NCI-H1417 (cell line): Measurements from ENCODE around the gene TMOD3.
"Not testable (repeated sequence)": the region's sequence is repeated elsewhere in the genome, so short reads cannot be mapped to it uniquely, and the experiment has no call there.

Experiments
- DNase-seq, 3 experiments: peaks; one replicate each; lab custom pipeline; 2025; lab: John Stamatoyannopoulos, UW

Gene TMOD3

GRCh38 chr15:51829376-51830275 lies at the start of gene TMOD3:
Gene TMOD3 (plus strand): TSS chr15:51829653. CDS start chr15:51862885, 33,232 bp downstream.
- peak; percentile 75 to 90 (median 83) for DNase-seq

GRCh38 chr15:51780636-51781035 lies 48.8 kb upstream of the TMOD3 start:
- no peak for DNase-seq

GRCh38 chr15:51781506-51781905 lies 47.9 kb upstream of the TMOD3 start:
- DNase-seq: no peak

- peak in 1 of 3 experiments; percentile 5 for DNase-seq
Observed at GRCh38 chr15:51782357-51782896, 47.0 kb upstream of the TMOD3 start.

GRCh38 chr15:51783967-51784366 lies 45.5 kb upstream of the TMOD3 start:
- no peak for DNase-seq

- DNase-seq: not testable (repeated sequence)
Observed at GRCh38 chr15:51787130-51787529, 42.3 kb upstream of the TMOD3 start.

- not testable (repeated sequence) for DNase-seq
Observed at GRCh38 chr15:51792474-51792873, 37.0 kb upstream of the TMOD3 start.

GRCh38 chr15:51793521-51794305 lies 35.7 kb upstream of the TMOD3 start:
- no peak for DNase-seq

- DNase-seq: no peak
Observed at GRCh38 chr15:51796847-51797401, 32.5 kb upstream of the TMOD3 start.

GRCh38 chr15:51798281-51798680 lies 31.2 kb upstream of the TMOD3 start:
- no peak for DNase-seq

GRCh38 chr15:51799282-51800252 lies 29.9 kb upstream of the TMOD3 start:
- no peak for DNase-seq

GRCh38 chr15:51801391-51801835 lies 28.0 kb upstream of the TMOD3 start:
- no peak for DNase-seq

- no peak for DNase-seq
Observed at GRCh38 chr15:51802593-51802992, 26.9 kb upstream of the TMOD3 start.

GRCh38 chr15:51803965-51804364 lies 25.5 kb upstream of the TMOD3 start:
- no peak for DNase-seq

- DNase-seq: no peak
Observed at GRCh38 chr15:51806123-51806522, 23.3 kb upstream of the TMOD3 start.

- no peak for DNase-seq
Observed at GRCh38 chr15:51809457-51809856, 20.0 kb upstream of the TMOD3 start.

- peak in 1 of 3 experiments; percentile 0 for DNase-seq
Observed at GRCh38 chr15:51812598-51812997, 16.9 kb upstream of the TMOD3 start.

GRCh38 chr15:51814606-51815005 lies 14.8 kb upstream of the TMOD3 start:
- no peak for DNase-seq

- peak in 1 of 3 experiments; percentile 57 for DNase-seq
Observed at GRCh38 chr15:51816611-51817010, 12.8 kb upstream of the TMOD3 start.

- DNase-seq: no peak
Observed at GRCh38 chr15:51818150-51818549, 11.3 kb upstream of the TMOD3 start.

- DNase-seq: no peak
Observed at GRCh38 chr15:51825698-51826097, 3.8 kb upstream of the TMOD3 start.
